Amniotic stem cell (primary cell): ENCODE data around the gene FAAP24.
"Not testable (repeated sequence)": the region's sequence is repeated elsewhere in the genome, so short reads cannot be mapped to it uniquely, and the experiment has no call there.

Experiments
- DNase-seq: peaks from one replicate; lab custom pipeline; 2025; lab: John Stamatoyannopoulos, UW

Gene FAAP24, protein sequence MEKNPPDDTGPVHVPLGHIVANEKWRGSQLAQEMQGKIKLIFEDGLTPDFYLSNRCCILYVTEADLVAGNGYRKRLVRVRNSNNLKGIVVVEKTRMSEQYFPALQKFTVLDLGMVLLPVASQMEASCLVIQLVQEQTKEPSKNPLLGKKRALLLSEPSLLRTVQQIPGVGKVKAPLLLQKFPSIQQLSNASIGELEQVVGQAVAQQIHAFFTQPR

DNA sequence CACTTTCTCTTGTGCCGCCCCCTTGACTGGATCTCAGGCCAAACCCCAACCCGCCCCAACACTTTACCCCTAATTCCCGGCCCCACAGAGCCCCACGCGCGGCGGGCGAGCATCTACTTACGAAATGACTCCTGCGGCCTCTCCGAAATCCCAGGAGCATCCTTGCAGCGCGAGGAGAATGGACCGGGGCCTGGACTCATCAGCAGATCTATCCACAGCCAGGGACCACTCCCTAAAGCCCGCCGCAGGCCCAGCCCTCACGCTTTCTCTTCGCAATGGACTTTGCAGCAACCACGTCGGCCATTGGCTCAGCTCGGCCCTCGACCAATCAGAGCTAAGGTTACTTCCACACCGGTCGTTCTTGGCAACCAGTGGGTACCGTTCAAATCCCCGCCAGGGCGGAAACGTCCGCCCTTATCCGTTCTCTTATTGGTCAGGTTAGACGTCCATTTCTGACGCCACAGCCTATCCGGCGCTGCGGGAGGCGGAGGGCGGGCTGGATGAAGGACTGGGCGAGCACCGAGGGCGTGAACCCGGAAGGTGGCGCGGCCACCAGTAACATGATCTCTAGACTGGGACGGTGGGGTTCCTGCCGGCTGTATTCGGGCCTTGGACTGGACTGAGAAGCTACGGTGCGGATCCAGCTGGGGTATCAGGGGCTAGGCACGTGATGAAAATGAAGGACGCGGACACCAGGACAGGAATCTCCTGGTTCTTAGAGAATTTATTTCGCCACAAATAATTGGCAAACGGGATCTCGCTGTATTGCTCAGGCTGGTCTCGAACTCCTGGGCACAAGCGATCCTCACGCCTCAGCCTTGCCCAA lies at the start of gene FAAP24, which contains the start of gene CEP89:
FAAP24 (plus strand) TSS at position 528 of the 826 bp plus-strand sequence. CDS start 955 bp downstream, outside the sequence.
CEP89 (minus strand) TSS at position 244 of the 826 bp plus-strand sequence; CDS start at position 160, 84 bp downstream.
- peak; percentile 96 for DNase-seq

DNA sequence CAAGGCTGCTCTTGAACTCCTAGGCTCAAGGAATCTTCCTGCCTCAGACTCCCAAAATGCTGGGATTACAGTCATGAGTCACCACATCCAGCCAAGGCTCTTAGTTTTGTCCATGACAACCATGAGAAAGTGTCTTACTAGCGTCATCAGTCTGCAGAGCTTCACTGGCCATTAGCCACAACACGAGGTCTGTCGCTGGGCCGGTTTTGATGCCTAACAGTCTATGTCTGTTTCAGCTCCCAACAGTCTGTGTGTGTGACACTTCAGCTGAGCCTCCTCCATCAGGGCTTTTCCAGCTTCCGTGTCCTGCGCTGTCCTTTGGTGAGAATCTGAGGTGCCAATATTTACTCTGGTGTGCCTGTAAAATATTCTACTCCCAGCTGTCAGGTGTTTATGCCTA lies 47.8 kb upstream of the FAAP24 start:
- DNase-seq: no peak

DNA sequence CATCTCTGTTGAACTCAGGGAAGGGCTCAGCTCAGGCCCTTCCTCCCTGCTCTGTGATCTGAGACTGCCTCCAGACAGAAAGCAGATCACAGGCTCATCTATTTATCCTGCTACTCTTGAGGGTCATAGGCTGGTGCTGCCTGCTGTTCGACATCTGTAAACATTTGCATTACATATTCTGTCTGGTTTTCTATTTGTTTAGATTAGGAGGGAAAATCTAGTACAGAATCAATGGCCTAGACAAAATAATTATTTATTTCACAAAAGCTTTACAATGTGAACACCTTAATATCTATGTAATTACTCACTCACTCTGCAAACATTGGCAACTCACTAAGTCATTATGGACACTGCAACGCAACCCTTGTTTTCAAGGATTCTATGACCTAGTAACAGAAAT lies 43.2 kb upstream of the FAAP24 start:
- no peak for DNase-seq

DNA sequence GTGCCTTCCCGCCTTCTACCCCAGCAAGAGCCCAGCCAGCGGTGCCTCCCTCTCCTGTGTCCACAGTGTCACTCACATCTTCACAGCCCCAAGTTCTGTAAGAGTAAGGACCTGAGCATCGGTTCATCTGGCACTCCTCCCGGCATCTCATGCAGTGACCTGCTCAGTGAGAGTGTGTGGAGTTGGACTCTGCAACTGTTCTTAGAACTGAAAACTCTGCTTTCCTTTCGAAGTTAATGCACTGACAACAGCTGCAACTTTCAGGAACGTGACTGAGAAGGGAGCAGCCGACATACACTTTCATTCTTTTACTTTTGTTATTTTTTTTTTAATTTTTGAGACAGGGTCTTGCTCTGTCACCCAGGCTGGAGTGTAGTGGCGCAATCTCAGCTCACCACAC lies 41.5 kb upstream of the FAAP24 start:
- DNase-seq: no peak

DNA sequence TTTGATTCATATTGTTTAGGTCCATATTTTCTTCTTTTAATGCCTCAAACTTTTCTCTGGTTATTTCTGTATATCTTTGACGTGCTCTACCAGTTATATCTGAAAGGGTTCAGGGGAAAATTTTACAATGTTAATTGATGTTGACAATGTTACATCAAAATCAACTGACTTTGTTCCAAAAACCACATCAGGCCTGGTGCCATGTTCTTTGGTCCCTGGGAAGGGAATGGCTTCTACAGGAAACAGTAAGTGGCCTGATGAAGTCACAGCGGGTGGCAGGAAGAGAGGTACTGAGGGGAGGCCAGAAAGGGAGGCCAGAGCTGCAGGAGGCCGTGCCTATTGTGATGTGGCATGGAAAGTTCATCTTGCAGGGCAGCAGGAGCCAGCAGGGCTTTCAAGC lies 38.5 kb upstream of the FAAP24 start:
- DNase-seq: no peak

DNA sequence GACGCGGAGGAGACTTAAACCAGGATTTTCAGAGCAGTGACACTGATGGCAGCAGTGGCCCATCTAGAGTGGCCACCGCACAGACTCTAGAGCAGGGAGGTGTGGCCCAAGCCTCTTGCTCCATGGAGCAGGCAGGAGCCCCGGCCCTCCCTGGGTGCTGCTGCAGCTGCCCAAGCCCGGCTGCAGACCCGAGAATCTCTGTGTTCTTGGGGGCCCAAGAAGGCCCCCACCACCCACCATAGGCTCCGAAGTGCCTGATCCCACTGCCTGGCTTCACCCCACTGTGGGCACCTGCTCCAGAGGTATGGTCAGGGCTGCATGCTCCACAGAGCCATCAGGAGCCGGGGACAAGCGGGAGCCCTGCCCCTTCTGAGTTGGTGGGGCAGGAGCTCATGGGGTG lies 36.4 kb upstream of the FAAP24 start:
- DNase-seq: no peak

DNA sequence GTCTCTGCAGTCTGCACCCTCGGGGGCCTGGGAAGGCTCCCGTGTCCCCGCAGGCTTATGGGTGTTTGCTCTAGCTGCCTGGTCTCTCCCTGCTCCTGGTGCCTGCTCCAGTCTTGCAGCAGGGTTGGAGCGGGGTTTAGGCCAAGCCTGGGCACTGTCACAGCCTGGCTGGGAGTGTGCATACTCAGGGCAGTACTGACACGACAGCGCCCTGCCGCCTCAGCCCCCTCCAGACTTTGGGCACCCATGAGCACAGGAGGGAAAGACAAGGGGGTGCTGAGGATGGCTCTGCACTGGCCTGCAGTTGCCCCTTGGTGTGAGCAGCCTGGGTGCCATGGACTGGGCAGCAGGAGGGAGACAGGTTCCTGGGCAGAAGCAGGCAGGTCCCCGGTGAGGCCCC lies 36.0 kb upstream of the FAAP24 start:
- no peak for DNase-seq

DNA sequence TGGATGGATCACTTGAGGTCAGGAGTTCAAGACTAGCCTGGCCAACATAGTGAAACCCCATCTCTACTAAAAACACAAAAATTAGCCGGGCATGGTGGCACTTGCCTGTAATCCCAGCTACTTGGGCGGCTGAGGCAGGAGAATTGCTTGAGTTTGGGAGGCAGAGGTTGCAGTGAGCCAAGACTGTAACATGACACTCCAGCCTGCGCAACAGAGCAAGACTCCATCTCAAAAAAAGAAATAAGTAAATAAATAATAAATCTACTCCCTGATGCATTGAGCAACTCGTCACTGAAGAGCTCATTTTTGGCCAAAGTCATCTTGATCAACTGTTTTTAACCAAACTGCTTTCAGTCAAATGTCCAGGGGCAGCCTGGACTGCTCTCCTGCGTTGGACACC lies 30.8 kb upstream of the FAAP24 start:
- DNase-seq: not testable (repeated sequence)

DNA sequence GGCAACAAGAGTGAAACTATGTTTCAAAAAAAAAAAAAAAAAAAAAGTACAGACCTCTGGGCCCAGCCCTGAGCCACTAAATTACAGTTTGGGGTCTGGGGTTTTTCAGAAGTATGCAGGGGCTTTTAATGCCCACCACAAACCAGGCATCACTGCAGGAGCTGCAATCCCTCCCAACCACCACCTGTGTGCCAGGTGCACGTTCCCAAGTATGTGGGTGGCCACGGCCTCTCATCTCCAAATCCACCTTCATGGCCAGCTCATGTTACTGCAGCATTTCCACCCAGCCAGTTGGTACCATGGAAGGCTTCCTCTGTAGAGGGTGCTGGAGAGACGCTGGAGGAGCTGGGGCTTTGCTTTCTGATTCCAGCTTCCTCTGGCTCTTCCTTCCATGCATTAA lies 26.8 kb upstream of the FAAP24 start:
- no peak for DNase-seq

DNA sequence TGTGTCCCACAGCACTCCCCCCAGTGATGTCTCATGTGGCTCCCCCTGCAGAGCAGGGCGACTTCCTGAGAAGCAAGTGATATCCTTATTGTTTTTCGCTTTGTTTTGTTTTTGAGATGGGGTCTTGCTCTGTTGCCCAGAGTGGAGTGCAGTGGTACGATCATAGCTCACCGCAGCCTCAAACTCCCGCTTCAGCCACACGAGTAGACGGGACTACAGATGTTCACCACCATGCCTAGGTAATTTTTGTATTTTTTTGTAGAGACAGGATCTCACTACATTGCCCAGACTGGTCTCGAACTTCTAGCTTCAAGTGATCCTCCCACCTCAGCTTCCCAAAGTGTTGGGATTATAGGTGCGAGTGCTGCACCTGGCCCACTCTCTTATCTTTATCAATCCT lies 5.3 kb upstream of the FAAP24 start:
- no peak for DNase-seq

DNA sequence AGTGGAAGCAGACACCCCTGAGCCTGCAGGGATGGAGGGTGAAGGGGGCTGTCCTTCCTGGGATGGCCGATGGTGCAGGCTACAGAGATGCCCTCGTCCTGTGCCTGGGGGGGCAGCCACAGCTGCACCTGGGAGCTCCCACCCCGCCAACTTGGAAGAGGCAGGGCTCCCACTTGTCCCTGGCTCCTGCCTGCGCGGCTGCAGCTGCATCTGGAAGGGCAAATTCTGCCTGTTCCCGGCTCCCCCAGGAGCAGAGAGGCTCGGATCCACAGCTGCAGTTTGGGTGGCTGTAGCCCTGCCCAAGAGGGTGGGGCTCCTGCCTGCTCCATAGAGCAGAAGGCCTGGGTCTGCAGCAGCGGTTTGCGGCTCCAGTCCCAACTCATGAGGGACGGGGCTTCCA lies 2.5 kb upstream of the FAAP24 start:
- DNase-seq: no peak

DNA sequence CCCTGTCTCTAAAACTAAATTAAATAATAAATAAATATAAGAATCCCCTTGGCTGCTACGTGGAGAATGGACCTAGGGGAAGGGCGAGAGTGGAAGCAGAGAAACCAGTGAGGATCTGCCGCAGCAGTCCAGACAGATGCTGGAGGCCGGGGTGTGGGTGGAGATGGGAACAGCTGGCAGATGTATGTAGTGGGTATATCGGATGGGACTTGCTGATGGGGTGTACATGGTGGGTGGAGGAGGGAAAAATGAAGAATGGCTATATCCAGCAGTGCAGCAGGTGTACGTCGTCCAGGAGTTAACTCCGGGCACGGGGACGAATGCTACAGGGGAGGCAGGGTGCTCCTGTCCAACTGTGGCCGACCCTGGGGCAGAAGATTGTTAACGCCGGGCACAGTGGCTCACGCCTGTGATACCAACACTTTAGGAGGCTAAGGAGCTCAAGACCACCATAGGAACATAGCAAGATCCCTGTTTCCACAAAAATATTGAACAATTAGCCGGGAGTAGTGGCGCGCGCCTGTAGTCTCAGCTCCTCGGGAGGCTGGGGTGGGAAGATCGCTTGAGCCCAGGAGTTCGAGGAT lies 938 bp upstream of the FAAP24 start:
- DNase-seq: no peak

DNA sequence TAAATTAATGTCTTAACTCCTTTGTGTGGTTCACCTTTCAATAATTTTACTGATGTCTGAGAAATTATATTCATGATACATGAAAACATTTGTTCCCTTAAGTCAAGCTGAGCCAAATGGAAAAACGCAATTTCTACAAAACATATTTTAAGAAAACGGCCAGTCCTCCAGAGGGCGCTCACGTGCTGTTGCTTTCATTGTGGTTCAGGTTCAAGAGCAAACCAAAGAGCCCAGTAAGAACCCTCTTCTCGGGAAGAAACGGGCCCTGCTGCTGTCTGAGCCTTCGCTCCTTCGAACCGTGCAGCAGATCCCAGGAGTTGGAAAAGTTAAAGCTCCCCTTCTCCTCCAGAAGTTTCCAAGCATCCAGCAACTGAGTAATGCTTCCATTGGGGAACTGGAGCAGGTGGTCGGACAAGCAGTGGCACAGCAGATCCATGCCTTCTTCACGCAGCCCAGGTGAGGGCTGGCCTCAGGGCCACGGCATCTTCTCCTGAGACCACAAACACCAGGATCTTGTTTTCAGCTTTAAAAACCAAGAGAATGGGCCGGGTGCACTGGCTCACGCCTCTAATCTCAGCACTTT lies 4.3 kb downstream of the FAAP24 start:
- DNase-seq: peak; percentile 56

DNA sequence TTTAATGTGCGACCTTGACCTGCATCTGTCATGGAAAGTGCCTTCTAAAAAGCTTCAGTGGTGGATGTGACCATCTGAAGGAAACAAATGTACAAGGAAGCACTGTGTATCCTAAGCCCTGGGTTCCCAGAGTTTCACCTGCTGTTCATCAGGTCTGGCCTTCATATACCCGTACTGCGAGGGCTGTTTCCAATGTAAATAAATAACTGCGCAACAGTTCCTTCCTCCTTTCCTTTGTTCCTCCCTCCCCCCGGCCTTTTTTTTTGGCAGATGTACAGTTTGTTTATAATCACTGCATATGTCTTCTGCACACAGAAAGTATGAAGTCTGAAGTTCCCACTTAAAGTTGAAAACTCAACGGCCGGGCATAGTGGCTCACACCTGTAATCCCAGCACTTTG lies 5.2 kb downstream of the FAAP24 start:
- DNase-seq: no peak

DNA sequence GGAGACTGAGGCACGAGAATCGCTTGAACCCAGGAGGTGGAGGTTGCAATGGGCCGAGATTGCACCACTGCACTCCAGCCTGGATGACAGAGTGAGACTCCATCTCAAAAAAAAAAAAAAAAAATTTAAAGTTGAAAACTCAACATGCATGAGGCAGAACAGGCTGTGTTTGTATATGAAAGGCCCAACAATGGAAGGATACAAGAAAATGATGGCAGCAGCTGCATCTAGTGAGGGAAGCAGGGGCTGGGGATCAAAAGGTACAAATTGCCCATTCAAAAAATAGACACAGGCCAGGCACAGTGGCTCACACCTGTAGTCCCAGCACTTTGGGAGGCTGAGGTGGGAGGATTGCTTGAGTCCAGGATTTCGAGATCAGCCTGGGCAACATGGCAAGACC lies 5.8 kb downstream of the FAAP24 start:
- DNase-seq: not testable (repeated sequence)

DNA sequence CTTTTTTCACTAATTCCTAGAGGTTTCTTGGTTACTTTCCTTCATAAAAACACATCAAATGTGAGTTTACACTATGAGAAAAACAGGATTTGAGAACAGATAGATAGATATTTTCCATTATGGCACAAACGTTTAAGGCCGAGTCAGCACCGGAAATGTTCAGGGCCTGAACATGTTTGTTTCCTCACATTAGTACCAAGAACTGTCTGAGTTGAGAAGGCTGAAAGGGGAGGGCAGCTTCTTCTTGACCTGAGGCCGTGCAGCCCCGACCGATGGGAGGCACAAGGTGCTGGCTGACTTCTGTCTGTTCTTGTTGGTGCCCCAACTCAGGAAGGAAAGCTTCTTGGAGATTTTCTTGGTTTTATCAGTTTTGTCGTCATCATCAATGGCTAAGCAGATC lies 7.8 kb downstream of the FAAP24 start:
- not testable (repeated sequence) for DNase-seq

DNA sequence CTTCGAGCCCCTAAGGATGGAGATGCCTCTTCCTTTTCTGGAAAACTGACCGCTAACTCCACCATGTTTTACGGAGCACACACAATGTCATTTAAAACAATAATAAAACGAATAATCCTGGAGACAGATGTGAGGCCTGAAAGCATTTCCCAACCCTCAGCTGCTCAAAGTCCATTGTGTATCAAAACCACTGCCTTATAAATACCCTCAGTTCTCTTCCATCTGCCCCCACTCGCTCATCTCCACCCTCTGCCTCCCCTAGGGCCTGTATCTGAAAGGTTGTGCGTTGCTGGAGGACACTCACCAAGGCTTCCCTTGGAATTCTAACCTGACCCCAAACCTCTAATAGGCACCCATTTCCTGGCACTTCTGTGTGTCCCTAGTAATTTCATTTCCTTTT lies 10.4 kb downstream of the FAAP24 start:
- DNase-seq: not testable (repeated sequence)

DNA sequence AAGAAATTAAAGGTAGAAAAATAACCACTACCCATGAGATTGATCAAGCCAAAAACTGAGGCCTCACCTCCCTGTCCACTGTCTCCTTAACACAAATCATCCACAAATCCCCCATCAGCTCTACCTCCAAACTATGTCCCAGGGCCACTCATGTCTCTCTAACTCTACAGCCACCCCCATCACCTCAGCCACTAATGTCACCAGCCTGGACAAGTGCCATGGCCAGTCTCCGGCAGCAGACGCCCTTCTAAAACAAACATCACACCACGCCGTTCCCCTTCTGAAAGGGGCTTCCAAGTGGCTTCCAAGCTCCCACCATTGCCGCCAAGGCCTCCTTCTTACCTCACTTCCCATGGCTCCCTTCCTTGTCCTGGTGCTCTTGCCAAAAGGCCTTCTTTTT lies 16.2 kb downstream of the FAAP24 start:
- not testable (repeated sequence) for DNase-seq

DNA sequence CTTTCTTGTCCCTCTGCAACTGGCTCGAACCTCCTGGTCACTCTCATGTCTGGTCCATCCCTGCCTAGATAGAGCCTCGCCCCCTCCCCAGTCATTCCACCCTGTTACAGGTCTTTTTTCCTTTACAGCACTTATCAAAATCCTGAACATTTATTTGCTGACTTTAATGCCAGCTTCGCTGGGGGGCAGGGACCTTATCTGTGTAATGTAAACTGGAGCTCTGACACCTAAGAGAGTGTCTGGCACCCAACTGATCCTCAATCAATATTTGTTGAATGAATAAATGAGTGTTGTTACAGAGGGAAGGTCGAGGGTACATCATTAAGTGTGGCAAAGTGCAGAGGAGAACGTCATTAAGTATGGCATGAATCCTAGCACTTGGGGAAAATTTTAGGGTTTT lies 16.7 kb downstream of the FAAP24 start:
- DNase-seq: no peak

DNA sequence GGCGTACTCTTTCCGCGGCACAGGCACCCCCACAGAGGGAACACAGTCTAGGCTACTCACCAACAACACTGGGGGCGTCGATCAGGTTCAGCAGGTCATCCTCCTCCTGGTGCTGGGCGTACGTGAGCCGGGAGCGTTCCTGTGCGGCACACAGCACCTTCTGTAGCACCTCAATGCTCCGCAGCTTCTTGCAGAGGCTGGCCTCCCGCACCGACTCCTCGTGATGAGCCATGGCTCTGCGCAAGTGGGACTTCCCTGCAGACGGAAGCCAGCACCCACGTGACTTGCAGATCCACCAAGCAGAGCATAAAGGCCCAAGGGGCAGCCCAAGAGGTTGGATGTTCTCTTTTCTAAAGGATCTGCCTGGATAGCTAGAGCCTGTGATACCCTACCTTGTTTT lies 23.9 kb downstream of the FAAP24 start:
- DNase-seq: not testable (repeated sequence)

DNA sequence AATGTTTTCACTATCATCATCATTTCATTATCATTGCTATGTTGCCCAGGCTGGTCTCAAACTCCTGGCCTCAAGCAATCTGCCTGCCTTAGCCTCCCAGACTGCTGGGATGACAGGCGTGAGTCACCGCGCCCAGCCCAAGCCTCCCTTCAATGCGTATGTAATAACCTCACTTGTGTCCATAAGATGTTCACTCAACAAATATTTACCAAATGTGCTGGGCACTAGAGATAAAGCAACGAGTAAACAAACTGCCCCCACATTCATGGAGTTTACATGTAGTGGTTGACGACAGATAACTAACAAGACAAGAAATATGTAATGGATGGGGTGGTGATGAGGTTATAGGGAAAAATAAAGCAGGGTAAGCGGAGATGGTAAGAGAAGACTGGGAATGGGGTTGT lies 25.0 kb downstream of the FAAP24 start:
- not testable (repeated sequence) for DNase-seq

DNA sequence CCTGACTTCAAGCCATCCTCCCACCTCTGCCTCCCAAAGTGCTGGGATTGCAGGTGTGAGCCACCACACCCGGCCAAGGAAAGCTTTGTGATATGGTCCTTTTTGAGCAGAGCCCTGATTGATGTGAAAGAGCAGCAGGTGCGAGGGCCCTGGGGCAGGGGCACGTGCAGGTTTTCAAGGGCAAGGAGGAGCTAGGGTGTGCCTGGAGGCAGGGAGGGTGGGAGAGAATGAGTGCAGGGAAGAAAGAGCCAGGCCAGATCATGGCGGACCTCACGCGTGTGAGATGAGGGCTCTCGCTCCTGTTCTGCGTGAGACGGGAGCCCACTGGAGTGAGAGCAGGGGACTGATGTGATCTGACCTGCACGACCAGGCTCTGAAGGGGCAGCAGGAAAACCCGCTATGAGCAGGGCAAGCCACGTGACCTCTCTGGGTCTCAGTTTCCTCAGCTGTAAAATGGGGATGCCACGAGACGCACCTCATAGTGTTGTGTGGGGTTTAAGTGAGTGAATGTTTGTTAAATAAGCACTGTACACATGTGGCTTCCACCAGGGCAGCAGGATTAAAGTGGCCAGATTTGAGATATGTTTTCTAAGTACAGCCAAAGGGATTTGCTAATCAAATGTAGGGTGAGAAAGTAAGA lies 25.8 kb downstream of the FAAP24 start:
- no peak for DNase-seq
